COLO829 (cell line): ENCODE data around the gene EBF4.
"Not testable (repeated sequence)": the region's sequence is repeated elsewhere in the genome, so short reads cannot be mapped to it uniquely, and the experiment has no call there.

Experiments used
- DNase-seq: peaks from one replicate; pipeline ENCODE4 v3.0.0; 2012; ENCODE audit warnings: low spot score

Gene EBF4

DNA sequence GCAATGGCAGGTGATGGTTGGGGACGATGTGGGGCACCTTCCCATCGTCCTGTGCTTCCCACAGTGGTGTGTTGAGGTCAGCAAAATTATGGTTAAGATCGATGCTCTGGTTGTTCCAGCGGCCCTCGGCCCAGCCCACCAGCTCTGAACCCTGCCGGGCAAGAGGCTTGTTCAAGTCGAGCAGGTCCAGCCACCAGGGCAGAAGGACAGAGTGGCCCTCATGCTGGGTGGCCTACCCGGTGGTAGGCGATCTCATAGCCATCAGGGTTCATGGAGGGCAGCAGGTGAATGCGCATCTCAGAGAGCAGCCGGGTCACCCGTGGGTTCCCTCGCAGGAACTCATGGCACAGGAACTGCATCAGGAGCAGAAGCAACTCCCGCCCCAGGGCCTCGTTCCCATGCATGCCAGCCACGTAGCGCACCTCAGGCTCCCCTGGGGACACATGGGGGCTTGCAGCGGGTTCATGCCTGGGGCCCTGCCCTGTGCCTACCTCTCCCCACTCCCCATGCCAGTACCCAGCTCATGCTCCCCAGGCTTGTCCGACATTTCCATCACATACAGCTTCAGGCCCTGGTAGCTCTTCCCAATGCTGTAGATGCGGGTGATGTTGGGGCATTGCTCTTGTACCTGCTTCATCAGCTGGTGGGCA is 103.6 kb downstream of the EBF4 start:
- DNase-seq: no peak

DNA sequence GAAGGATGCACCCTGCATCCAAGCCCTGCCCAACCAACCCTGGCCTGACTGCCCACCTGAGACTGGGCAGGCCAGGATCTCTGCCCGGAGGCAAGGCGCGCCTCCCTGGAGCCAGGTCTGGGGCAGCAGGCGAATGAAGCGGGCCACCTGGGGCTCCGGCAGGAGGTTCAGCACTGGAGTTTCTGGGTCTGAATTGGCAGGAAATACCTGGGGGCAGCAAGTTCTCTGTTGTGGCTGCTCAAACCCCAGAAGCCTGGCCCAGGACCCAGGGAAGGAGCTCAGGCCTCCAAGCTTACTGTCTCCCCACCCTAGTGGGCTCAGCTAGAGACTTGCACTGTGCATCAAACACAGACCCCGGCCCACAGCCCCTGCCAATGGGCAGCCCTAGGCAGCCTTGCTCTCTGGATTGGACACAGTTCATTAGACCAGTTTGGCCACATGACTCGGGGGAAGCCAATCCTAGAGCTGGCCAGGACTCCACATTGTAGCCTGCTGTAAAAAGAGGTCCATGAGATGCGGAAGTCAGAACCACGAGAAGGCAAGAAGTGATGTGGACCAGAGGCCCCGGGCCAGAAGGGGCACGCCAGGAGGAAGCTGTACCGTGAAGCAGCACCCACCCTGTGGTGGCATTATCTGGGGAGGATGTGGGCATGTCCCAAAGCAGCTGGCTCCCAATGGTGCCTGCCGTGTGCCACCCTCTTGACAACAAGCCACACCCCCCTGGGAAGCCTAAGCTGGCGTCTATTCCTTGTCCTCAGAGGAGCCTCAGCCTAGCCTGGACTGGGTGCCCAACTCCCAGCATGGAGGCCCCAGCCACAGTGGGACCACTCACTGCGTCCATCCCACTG is 104.8 kb downstream of the EBF4 start:
- no peak for DNase-seq

DNA sequence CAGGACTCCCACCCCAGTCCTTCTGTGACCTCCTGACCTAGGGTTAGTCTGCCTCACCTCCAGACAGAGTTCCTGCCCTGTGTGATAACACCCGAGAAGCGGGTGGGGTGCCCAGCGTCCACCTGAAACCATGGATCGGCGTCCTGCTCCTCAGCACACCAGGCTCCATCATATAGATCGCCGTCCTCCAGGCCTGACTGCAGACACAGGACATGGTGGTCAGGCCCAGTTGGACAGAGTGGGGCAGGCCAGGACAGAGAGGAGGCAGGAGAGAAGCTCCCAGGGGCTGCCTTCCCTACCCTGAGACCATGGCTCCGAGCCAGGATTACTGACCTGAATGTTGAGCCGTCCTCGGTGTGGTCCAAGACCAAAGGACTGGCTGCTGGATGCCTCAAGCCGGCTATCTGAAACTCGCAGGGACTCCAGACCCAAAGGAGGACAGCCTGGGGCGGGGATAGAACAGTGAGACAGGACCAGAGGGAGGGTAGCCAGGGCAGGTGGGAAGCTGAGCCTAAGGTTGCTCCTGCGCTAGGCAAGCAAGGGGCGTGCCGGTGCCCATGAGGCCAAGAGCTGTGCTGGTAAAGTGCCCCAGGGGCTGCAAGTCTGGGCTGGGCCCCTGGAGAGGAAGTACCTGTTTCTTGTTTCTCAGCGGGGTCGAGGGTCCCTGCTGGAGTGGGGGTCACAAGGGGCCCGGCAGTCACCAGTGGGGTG is 105.7 kb downstream of the EBF4 start:
- DNase-seq: no peak

DNA sequence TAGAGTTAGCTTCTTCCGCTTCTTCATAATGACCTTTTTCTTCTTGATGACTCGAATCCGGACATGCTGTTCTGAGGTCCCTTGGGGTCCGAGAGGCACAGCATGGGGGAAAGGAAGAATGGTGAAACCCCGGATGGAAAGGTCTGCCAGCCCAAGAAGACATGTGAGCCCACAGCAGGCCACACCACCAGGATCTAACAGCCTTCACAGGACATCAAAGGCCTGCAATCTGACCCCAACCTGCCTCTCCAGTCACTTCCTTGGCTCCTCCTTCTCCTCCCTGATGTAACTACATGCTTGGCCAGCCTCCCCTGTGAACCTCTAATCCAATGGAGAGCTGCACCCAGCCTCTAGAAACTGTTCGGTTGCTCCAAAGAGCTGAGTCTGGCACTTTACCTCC is 106.2 kb downstream of the EBF4 start:
- DNase-seq: no peak

DNA sequence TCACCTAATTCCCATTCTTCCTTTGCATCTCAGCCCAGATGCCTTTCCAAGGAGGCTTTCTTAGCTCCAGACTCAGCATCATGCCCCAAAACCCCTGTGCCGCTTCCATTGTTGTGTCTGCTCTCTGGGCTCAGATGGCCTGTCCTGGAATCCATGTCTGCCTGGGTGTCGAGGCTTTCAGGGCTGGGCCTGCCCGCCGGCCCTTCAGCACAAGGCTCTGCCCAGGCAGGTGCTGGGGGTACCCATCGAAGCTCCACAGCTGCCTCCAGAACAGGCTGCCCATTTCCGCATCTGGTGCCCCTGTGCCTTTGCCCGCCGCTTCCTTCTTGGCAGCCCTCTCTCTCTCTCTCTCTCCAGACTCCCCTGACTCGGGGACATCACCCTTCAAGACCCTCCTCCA is 106.7 kb downstream of the EBF4 start:
- no peak for DNase-seq

DNA sequence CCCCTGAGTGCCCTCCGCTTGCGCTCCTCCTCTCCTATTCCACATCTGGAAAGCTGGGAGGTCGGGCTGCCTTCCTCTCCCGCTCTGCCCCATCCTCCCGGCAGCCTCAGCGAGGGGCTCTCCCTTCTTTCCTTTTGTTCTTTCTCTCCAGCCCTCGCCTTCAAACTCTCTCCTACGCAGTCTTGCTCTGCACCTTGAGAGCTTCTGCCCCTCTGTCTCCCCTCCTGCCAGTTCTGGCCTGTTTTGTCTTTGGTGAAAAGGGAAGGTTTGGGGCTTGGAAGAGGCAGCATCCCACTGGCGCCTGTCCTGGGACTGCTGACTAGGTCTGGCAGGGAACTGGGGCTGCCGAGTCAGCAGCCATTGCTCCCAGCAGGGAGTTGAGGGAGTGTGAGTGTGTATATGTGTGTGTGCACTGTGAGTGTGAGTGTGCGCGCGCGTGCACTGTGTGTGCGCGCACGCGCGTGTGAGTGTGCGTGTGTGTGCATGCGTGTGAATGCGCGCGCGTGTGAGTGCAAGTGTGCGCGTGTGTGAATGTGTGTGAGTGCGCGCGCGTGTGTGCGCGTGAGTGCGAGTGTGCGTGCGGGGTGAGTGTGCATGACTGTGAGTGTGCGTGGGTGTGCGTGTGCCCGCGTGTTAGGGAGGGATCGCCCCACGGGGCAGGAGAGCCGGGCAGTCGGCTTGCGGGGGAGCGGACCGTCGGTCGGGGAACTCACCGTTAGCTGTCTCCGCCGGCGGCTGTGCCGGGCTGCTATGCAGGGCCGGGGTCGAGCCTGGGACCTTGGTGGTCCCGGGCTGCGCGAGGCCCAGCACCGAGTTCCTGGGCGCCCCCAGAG is 107.3 kb downstream of the EBF4 start:
- DNase-seq: no peak

DNA sequence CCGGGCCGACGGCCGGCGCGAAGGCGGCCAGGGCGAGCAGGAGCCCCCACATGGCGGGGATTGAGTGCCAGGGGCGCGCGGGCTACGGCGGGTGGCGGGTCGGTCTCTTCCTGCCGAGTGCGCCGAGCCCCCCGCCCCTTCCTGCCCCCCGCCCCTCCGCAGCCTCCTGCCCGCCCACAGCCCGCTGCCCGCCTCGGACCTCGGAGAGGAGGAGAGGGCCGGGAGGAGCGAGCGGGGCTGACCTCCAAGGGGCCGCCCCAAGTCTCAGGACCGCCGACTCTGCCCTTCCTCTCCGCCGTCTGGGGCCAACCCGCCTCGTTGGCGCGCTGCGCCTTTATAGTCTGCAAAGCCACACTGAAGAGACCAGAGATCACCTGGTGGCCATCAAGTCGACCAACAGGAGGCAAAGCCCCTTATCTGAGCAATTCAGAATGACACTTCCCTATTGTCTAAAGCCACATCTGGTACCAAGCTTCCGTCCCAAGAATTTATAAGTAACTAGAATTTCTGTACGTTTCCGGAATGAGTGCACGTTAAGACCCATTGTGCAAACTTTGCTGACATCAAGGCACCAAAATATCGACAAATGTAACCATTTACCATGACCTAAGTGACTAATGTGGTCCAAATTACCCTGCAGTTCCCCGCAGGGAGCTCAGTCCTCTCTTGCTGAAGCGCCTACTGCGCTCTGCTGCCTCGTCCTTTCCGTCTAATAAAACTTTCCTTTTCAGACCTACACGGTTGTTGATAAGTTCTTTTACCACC is 108.1 kb downstream of the EBF4 start, which contains the start of gene CPXM1:
Gene CPXM1 (minus strand): TSS at position 107 of the 765 bp plus-strand sequence. CDS start 55 bp downstream, at position 52.
- no peak for DNase-seq

DNA sequence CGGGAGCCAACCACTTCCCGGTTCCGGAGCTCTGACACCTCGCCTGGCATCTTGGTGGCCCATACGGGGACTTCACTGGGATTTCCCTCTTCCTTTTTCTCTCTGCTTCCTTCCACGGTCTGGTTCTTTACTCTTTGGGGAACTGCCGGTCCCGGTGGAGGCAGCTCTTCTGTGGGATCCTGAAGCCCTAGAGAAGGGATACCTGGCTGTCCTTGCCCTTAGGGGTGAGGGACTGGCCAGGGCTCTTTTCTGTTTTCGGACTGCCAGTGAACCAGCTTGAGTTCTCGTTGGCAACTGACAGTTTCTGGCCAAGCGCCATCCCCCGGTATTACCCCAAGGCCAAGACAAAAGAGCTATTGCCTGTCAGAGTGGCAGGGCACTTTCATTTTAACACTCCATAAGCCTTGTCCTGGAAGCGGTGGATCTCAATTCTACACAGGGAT is 108.7 kb downstream of the EBF4 start:
- no peak for DNase-seq

DNA sequence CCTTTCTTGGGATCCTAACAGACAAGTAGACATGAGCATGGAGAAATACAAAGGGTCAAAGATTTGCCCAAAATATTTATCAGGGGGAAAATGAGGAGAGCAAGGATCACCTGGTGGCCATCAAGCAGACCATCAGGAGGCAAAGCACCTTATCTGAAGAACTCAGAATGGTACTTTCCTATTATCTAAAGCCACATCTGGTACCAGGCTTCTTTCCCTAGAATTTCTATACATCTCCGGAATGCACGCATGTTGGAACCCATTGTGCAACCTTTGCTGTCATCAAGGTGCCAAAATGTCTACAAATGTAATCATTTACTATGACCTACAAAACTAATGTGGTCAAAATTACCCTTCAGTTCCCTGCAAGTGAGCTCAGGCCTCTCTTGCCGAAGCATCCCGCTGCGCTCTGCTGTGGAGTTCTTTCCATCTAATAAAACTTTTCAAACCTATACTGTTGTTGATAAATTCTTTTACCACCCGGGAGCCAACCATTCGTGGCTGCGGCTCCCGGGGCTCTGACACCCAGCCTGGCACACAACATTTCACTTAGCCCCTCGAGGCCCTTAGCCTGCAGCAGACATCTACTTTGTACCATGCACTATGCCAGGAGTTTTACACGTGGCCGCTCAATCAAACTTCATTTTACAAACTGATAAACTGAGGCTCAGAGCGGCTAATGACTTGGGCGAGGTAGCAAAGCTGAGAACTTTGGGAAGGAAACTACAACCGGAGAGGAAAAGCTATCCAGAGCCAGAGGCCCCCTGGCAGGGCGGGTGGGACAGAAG is 111.7 kb downstream of the EBF4 start:
- DNase-seq: no peak

DNA sequence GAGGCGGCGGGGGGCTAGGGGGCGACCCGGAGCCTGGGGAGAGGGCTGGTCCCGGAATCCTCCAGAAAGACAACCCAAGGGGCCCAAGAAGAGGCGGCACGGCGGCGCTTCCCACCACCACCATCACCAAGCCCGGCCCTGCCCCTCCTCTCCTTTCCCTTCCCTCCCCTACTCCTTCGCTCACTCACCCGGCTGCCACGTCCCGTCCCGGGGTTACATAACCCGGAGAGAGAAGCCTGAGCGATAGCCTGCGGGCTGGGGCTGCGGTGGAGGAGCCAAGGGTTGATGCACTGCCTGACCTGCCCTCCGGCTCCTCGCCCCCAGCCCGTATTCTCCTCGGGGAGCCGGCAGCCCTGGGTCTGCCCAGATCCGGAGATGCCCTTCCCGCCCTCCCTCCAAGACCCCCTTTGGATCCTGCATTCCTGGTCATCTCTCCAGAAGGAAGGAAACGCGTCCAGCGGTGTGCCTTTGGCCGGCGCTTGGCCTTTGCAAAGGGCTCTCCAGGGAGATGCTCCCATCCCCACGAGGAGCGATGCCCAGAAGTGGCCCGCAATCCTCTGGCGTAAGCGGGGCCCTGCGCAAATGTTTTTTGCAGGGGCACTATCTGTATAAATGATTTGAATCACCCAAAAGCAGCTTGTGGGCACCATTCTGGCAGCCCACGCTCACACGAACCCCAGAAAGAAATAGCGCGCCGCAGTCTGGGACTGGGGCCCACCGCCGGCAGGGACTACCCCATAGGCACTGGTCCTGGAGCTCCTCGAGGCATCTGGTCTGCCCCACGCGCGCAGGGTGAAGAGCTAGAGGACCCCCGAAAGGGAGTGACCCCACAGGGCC is 112.5 kb downstream of the EBF4 start:
- DNase-seq: no peak

DNA sequence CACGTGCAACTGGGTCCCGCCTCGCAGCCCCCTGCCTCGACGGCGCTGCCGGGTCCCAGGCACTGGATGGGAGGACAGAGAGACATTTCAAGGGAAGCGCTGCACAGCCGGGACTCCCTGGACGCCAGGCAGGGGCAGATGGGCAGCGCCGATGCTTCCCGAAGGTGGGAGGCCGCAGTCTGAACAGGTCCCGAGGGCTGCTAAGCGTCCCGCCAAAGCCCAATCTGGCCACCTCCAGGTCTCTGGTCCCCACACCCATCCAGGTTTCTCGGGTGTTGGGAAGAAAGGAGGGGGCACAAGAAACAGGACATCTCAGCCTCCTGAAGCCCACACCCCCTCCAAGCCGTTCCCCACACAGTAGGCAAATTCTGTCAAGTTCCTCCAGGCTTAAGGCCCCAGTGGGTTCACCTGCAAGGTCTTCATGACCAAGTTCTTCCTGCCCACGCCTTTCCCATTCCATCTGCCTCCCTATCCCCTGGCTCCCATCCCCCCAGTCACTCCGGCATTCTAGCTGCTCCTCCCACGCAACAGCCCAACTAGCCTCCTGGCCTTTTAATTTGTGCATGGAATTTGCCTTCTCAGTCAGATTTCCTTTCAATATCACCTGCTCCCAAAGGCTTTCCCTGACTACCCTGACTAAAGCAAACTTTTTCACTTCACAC is 113.2 kb downstream of the EBF4 start:
- DNase-seq: peak; percentile 58

DNA sequence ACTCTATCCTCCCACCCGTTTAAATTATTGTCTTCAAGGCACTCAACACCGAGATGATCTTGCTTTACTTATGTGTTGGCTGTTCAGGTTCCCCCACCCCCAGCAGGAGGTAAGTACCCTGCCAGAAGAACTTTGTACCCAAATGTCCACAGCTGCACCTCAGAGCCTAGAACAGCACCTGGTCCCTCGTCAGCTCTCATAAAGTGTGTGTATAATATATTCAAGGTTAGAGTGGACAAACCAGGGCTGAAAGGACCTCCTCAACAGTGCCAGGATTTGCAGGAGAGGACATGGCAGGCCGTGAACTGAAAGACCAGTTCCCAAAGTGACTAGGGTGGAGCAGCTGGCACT is 113.7 kb downstream of the EBF4 start:
- DNase-seq: no peak

DNA sequence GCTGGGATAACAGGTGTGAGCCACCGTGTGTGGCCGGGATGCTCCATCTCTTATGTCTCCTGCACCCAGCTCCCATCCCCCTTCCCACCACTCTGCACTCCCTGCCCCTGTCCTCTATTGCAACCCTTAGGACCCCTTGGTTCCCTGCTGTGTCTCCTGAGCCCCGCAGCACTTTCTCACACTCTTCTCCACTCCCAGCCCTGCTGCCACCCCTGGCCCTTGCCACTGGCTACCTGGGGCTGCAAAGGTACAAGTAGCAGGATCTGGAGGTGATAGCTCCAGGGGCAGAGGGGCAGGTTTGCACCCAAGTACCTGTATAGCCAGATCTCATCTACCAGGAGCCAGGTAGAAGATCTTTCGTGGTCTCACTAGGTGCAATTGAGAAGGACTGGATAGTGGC is 114.4 kb downstream of the EBF4 start:
- DNase-seq: no peak

DNA sequence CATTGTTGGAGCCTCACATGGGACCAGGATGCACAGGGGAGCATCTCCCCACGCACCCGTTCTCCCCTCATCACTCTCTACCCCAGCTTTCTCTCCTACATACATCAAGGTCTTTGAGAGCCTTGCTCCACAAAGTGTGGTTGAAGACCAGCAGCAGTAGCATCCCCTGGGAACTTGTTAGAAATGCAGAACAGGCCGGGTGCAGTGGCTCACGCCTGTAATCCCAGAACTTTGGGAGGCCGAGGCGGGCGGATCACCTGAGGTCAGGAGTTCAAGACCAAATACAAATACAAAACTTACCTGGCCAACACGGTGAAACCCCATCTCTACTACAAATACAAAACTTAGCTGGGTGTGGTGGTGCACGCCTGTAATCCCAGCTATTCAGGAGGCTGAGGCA is 115.3 kb downstream of the EBF4 start:
- DNase-seq: not testable (repeated sequence)

DNA sequence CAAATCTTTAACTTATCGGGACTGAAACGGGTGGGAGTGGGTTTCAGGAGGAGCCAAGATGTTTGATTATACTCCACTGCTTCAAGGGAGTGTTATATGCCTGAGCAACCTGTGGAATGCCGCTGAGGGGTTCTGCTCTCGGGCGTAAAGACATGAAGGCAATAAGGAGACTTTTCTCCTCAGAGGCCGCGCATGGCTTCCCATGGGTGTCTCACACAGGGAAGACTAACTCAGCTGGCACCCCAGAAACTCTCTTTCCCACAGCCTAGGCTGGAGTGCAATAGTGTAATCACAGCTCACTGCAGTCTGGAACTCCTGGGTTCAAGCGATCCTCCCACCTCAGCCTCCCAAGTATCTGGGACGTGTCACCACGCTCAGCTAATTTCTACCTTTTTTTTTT is 117.1 kb downstream of the EBF4 start:
- DNase-seq: no peak
